Panc1 (cell line): ENCODE results near the gene EIF3B. TPM values are rescaled to one million over a fixed set of nuclear protein-coding genes. Genes with fewer than 3 reads are reported as not detected.
A peak's percentile ranks its signal among the peaks of the same experiment; 100 is the strongest.
"Not testable (repeated sequence)": the region's sequence is repeated elsewhere in the genome, so short reads cannot be mapped to it uniquely, and the experiment has no call there.

ENCODE experiments used
- ATAC-seq: fragments of 200-7000 bp; cut with Tn5 transposase; 2 replicates; pipeline ENCODE4 v1.9.1; 2020; ENCODE audit warnings: mild to moderate bottlenecking, moderate library complexity
- BruUV-seq: library from RNA; stranded (reverse); fragments of 400-500 nt; replicated peaks from 2 replicates; lab custom pipeline; 2021; lab: Mats Ljungman, UMichigan
- CTCF ChIA-PET: fragments of 300-600 bp; sonication (Branson Sonifier 250); formaldehyde crosslinking; loops from one replicate; lab custom pipeline; 2022; ENCODE audit warnings: antibody characterized with exemption; lab: Charles Lee
- POLR2A ChIA-PET: fragments of 300-600 bp; sonication (Branson Sonifier 250); formaldehyde crosslinking; loops from one replicate; lab custom pipeline; 2022; ENCODE audit warnings: antibody characterized with exemption; lab: Charles Lee
- DNase-seq: peaks from one replicate; pipeline ENCODE4 v3.0.0-alpha.2; 2010; ENCODE audit warnings: low read depth, low spot score
- H3K27ac ChIP-seq: 2 replicates; pipeline ENCODE4 v1.5.1; 2011; ENCODE audit warnings: mild to moderate bottlenecking, low read length, inconsistent platforms
- H3K27me3 ChIP-seq: fragments of 200-500 bp; sonication (Bioruptor generic); 2 replicates; pipeline ENCODE4 v1.6.0; 2014; ENCODE audit warnings: low read length, inconsistent platforms; ENCODE audit not compliant: control insufficient read depth, insufficient read depth
- H3K36me3 ChIP-seq: fragments of 200-500 bp; sonication (Bioruptor generic); 2 replicates; pipeline ENCODE4 v1.5.1; 2014; ENCODE audit warnings: inconsistent platforms, mild to moderate bottlenecking, low read length, moderate library complexity; ENCODE audit not compliant: control insufficient read depth, insufficient read depth
- H3K4me1 ChIP-seq: 2 replicates; pipeline ENCODE4 v1.5.1; 2011; ENCODE audit warnings: inconsistent platforms, mild to moderate bottlenecking, low read length, moderate library complexity; ENCODE audit not compliant: control insufficient read depth, insufficient read depth
- H3K4me3 ChIP-seq, 2 experiments: 2 replicates each; pipeline ENCODE4 v1.5.1; 2011 to 2012; ENCODE audit warnings: low read depth in 2 of 2, low read length in 2 of 2, mild to moderate bottlenecking in 2 of 2, inconsistent platforms in 1 of 2, moderate library complexity in 1 of 2
- H3K9me3 ChIP-seq: fragments of 200-500 bp; sonication (Bioruptor generic); 2 replicates; pipeline ENCODE4 v1.5.1; 2014; ENCODE audit warnings: low read depth, mild to moderate bottlenecking, inconsistent platforms, low read length, moderate library complexity; ENCODE audit not compliant: control insufficient read depth, insufficient read depth
- POLR2AphosphoS5 ChIP-seq: IDR thresholded peaks from 2 replicates; pipeline ENCODE4 v1.6.1; 2012; ENCODE audit warnings: mild to moderate bottlenecking, low read depth, low read length, moderate library complexity
- in situ Hi-C: cut with HindIII; loops from 2 replicates; pipeline ENCODE4 v1.10.0; 2016; ENCODE audit warnings: low sequenced_read_pairs, low pct_unique_long_range_greater_than_20kb
- intact Hi-C: fragments of 100-400 bp; cut with micrococcal nuclease; formaldehyde crosslinking; loops from one replicate; pipeline ENCODE4 v1.10.0; 2022; ENCODE audit not compliant: unreplicated experiment
- total RNA-seq: library from RNA; stranded (reverse); gene quantifications from one replicate; pipeline ENCODE4 v1.2.1, GENCODE V29; 2021; ENCODE audit not compliant: unreplicated experiment
- TF ChIP-seq, protein P1 (sequence below), 2 experiments: IDR thresholded peaks; 2 replicates each; pipeline ENCODE4 v1.6.1; 2011 to 2012; ENCODE audit warnings: low read depth in 2 of 2, control low read depth in 1 of 2, low read length in 1 of 2, mild to moderate bottlenecking in 1 of 2, moderate library complexity in 1 of 2; ENCODE audit not compliant: insufficient read depth in 1 of 2

The EIF3B gene
- total RNA-seq, 1 experiment from 2014 or later, result 432 TPM

DNA sequence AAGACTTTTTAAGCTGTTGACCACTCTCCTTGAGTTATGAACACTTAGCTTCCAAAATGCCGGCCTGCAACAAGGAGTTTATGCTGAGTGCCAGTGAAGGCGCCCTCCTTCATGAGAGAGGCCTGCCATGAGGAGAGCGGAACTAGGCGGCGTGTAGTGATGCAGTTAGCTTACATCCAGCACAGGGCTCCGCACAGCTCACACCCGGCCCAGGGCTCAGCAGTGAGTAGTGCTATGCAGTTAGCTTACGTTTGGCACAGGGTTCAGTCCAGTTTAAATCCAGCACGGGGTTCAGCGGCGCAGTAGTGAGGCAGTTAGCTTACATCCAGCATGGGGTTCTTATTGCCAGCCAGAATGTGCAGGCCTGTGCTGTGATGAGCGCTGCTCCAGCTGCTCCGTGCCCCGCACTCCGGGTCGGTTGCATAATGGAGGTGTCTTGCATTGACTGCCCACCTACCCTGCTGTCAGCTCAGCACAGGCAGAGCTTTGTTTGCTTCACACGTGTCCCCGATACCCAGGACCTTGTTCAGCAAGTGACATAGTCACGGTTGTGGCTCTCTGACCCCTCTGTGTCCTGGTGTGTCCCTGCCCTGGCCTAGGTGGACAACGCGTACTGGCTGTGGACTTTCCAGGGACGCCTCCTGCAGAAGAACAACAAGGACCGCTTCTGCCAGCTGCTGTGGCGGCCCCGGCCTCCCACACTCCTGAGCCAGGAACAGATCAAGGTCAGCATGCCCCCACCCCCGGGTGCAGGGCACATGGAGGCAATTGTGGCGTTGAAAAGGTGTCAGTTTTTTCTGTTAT is 21.9 kb downstream of the EIF3B start:
- POLR2A ChIA-PET, result interaction anchor here (0.6 kb wide), 1 partner anchor 21 kb away, joined by 3 read pairs; no protein-coding TSS in a partner anchor
- ATAC-seq (peak; percentile 11; the same call in 1 of the 2 replicates), DNase-seq (no peak)
- H3K36me3 ChIP-seq, result peaks cover 48% of the 10 kb centered on the region
- TF ChIP-seq, protein P1, sequence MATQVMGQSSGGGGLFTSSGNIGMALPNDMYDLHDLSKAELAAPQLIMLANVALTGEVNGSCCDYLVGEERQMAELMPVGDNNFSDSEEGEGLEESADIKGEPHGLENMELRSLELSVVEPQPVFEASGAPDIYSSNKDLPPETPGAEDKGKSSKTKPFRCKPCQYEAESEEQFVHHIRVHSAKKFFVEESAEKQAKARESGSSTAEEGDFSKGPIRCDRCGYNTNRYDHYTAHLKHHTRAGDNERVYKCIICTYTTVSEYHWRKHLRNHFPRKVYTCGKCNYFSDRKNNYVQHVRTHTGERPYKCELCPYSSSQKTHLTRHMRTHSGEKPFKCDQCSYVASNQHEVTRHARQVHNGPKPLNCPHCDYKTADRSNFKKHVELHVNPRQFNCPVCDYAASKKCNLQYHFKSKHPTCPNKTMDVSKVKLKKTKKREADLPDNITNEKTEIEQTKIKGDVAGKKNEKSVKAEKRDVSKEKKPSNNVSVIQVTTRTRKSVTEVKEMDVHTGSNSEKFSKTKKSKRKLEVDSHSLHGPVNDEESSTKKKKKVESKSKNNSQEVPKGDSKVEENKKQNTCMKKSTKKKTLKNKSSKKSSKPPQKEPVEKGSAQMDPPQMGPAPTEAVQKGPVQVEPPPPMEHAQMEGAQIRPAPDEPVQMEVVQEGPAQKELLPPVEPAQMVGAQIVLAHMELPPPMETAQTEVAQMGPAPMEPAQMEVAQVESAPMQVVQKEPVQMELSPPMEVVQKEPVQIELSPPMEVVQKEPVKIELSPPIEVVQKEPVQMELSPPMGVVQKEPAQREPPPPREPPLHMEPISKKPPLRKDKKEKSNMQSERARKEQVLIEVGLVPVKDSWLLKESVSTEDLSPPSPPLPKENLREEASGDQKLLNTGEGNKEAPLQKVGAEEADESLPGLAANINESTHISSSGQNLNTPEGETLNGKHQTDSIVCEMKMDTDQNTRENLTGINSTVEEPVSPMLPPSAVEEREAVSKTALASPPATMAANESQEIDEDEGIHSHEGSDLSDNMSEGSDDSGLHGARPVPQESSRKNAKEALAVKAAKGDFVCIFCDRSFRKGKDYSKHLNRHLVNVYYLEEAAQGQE (IDR thresholded peaks at IDR 0.05; ENCODE audit: insufficient read depth in 1 of 2, low read depth in 2 of 2, low read length in 1 of 2), result 0 out of 4 replicates have a peak, but pooled peaks of 1 of the 2 experiments have one; percentile 12
- no peak; the same call in 1 of the 2 replicates for TF ChIP-seq POLR2AphosphoS5
- intact Hi-C loops, result no loop called here
- CTCF ChIA-PET, result interaction anchor here (0.7 kb wide), 1 partner anchor 22 kb away, joined by 5 read pairs; no protein-coding TSS in a partner anchor
- no peak overlapping the region for H3K27ac ChIP-seq
- no peaks in the 10 kb centered on the region for H3K27me3 ChIP-seq
- no peaks in the 10 kb centered on the region for H3K4me1 ChIP-seq
- in situ Hi-C loops, result no loop called here
- H3K4me3 ChIP-seq, result no peak overlapping the region
- BruUV-seq, result TSS peak; percentile 6
- no peaks in the 10 kb centered on the region for H3K9me3 ChIP-seq

DNA sequence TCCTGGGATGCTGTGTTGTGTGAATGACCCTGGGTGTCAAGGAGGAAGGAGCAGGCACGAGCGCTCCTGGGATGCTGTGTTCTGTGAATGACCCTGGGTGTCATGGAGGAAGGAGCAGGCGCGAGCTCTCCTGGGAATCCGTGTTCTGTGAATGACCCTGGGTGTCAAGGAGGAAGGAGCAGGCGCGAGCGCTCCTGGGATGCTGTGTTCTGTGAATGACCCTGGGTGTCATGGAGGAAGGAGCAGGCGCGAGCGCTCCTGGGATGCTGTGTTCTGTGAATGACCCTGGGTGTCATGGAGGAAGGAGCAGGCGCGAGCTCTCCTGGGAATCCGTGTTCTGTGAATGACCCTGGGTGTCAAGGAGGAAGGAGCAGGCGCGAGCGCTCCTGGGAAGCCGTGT is 22.9 kb downstream of the EIF3B start:
- in situ Hi-C loops, H3K4me3 ChIP-seq, DNase-seq, H3K9me3 ChIP-seq, H3K27ac ChIP-seq, BruUV-seq, ATAC-seq, H3K27me3 ChIP-seq, intact Hi-C loops, H3K4me1 ChIP-seq: not testable (repeated sequence)
- peaks cover 41% of the 10 kb centered on the region for H3K36me3 ChIP-seq
- POLR2A ChIA-PET, result interaction anchor here (0.6 kb wide), 1 partner anchor 22 kb away, joined by 3 read pairs; no protein-coding TSS in a partner anchor
- CTCF ChIA-PET, result interaction anchor here (0.7 kb wide), 1 partner anchor 21 kb away, joined by 5 read pairs; no protein-coding TSS in a partner anchor

DNA sequence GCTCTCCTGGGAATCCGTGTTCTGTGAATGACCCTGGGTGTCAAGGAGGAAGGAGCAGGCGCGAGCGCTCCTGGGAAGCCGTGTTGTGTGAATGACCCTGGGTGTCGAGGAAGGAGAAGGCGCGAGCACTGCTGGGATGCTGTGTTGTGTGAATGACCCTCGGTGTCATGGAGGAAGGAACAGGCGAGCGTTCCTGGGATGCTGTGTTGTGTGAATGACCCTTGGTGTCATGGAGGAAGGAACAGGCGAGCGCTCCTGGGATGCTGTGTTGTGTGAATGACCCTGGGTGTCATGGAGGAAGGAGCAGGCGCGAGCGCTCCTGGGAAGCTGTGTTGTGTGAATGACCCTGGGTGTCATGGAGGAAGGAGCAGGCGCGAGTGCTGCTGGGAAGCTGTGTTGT is 23.5 kb downstream of the EIF3B start:
- H3K4me3 ChIP-seq, BruUV-seq, H3K4me1 ChIP-seq, H3K9me3 ChIP-seq, in situ Hi-C loops, CTCF ChIA-PET, H3K27me3 ChIP-seq, H3K27ac ChIP-seq, POLR2A ChIA-PET, intact Hi-C loops, ATAC-seq, DNase-seq: not testable (repeated sequence)
- peaks cover 40% of the 10 kb centered on the region for H3K36me3 ChIP-seq
